RWPE1 (cell line): ENCODE measurements around the gene ZNF740.

Experiments used
- CTCF ChIA-PET: fragments of 350-600 bp; sonication (Branson Sonifier 250); formaldehyde crosslinking; extraction: SDS; loops from one replicate; lab custom pipeline; 2021; lab: Yijun Ruan, JAX
- POLR2A ChIA-PET: fragments of 400-600 bp; formaldehyde crosslinking; extraction: SDS; loops from one replicate; lab custom pipeline; 2020; ENCODE audit warnings: antibody characterized with exemption; ENCODE audit not compliant: low non-redundant PET; lab: Yijun Ruan, JAX
- DNase-seq: peaks from one replicate; pipeline ENCODE4 v3.0.0; 2012; ENCODE audit warnings: low spot score
- H3K27ac ChIP-seq: fragments of 450-650 bp; 2 replicates; pipeline ENCODE4 v1.5.1; 2017
- CTCF ChIP-seq: fragments of 450-650 bp; conservative IDR thresholded peaks from 2 replicates; pipeline ENCODE4 v1.5.1; 2017; ENCODE audit warnings: low read depth, mild to moderate bottlenecking

The ZNF740 gene

GRCh38 chr12:53147653-53148052 lies 32.9 kb upstream of the ZNF740 start:
- no peak for TF ChIP-seq CTCF
- ChIA-PET POLR2A (no interaction called here), CTCF (no interaction called here)
- no peak overlapping the region for H3K27ac ChIP-seq
- DNase-seq: no peak

GRCh38 chr12:53151039-53151438 lies 29.5 kb upstream of the ZNF740 start:
- ChIA-PET CTCF (no interaction called here), POLR2A (no interaction called here)
- DNase-seq: no peak
- H3K27ac ChIP-seq: no peak overlapping the region
- no peak for TF ChIP-seq CTCF

- no peak for DNase-seq
- CTCF ChIA-PET: interaction anchor here (0.6 kb wide), 1 partner anchor 21 kb away, joined by 3 read pairs; no protein-coding TSS in a partner anchor
- POLR2A ChIA-PET: no interaction called here
- H3K27ac ChIP-seq: no peak overlapping the region
- TF ChIP-seq CTCF: no peak
Observed at GRCh38 chr12:53152390-53152789, 28.1 kb upstream of the ZNF740 start.

- DNase-seq: peak; percentile 73
- peak overlapping the region; percentile 2; the same call in 1 of the 2 replicates for H3K27ac ChIP-seq
- ChIA-PET POLR2A (no interaction called here), CTCF (interaction anchor here (0.7 to 1.4 kb wide), 8 partner anchors 15 to 162 kb away, joined by 3 to 5 read pairs (median 4); partner anchors contain the start of gene AAAS)
- TF ChIP-seq CTCF: peak; percentile 87
Observed at GRCh38 chr12:53159195-53159839, 21.2 kb upstream of the ZNF740 start.

- POLR2A ChIA-PET: no interaction called here
- TF ChIP-seq CTCF: no peak
- H3K27ac ChIP-seq: peak overlapping the region; percentile 2; the same call in 1 of the 2 replicates
- CTCF ChIA-PET: interaction anchor here (0.9 to 1.4 kb wide), 7 partner anchors 14 to 161 kb away, joined by 3 to 5 read pairs (median 4); partner anchors contain the start of gene AAAS
- DNase-seq: no peak
Observed at GRCh38 chr12:53160000-53160399, 20.5 kb upstream of the ZNF740 start.

GRCh38 chr12:53160673-53161072 lies 19.8 kb upstream of the ZNF740 start:
- POLR2A ChIA-PET: interaction anchor here (0.6 kb wide), 1 partner anchor 34 kb away, joined by 4 read pairs; no protein-coding TSS in a partner anchor

More at GRCh38 chr12:53160673-53161072, 19.8 kb upstream of the ZNF740 start:
- no peak for TF ChIP-seq CTCF
- no peak overlapping the region; the same call in 1 of the 2 replicates for H3K27ac ChIP-seq
- DNase-seq: no peak
- CTCF ChIA-PET: interaction anchor here (0.6 to 1.4 kb wide), 6 partner anchors 14 to 161 kb away, joined by 3 to 5 read pairs (median 4); partner anchors contain the start of gene AAAS
